ENCODE results near the gene UBASH3B.

Gene UBASH3B

DNA sequence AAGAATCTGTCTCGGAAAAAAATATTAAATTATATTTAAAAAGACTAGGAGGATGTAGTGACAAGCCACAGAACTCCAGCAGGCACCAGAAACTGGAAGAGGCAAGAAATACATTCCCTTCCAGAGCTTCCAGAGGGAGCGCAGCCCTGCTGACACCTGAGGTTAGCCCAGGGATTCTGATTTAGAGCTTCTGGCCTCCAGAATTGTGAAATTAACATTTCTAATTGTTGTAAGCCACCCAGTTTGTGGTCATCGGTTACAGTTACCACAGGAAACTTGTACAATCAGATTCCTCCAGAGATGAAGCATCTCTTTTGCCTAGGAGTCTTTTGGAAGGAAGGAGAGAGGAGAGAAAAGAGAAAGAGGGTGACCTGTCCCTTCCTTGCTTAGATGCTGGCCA, 6.4 kb upstream of the UBASH3B start:
- DNase-seq = no peak

GRCh38 chr11:122650619-122651018, 4.9 kb upstream of the UBASH3B start:
- no peak for DNase-seq

DNA sequence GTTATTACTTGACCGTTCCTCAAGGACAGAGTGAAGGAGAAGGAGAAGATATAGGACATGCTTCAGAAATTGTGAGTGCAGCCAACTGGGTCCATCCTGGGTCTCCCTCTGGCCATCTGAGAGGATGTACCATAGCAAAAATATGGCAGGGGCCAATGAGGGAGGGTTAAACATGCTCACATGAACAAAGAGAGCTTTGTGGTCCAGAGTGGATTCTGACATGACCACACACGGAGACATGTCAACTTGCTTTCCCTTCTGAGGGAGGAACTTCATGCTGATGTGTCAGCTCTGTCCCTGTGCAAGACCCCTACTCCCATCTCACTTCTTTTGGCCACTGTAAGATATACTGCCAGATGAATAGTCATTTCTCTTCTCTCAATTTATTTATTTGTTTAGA, 3.0 kb upstream of the UBASH3B start:
- DNase-seq = no peak

GRCh38 chr11:122653916-122654585, 1.5 kb upstream of the UBASH3B start:
- DNase-seq = no peak

DNA sequence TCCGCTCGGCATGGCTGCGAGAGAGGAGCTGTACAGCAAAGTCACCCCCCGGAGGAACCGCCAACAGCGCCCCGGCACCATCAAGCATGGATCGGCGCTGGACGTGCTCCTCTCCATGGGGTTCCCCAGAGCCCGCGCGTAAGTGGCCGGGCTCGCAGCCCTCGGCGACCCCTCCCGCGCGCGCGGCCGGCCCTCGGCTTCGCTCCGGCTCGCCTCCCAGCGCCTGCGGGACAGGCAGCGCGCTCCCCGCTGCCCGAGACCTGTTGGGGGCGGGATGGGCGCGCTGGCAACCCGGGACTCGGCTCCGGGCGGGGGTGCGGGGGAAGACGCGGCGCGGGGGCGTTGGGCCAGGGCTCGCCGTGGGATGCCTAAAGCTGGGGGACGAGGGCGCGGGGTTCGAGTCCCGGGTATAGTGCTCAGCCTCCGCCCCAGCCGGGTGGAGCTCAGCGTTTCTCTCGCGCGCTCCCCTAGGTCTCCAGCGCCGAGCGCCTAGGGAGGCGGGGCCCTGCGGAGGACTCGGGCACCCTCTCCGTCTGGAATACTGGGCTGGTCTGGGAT, 630 bp downstream of the UBASH3B start:
- no peak for DNase-seq

GRCh38 chr11:122656631-122657101, 1.1 kb downstream of the UBASH3B start:
- DNase-seq = peak; percentile 76

DNA sequence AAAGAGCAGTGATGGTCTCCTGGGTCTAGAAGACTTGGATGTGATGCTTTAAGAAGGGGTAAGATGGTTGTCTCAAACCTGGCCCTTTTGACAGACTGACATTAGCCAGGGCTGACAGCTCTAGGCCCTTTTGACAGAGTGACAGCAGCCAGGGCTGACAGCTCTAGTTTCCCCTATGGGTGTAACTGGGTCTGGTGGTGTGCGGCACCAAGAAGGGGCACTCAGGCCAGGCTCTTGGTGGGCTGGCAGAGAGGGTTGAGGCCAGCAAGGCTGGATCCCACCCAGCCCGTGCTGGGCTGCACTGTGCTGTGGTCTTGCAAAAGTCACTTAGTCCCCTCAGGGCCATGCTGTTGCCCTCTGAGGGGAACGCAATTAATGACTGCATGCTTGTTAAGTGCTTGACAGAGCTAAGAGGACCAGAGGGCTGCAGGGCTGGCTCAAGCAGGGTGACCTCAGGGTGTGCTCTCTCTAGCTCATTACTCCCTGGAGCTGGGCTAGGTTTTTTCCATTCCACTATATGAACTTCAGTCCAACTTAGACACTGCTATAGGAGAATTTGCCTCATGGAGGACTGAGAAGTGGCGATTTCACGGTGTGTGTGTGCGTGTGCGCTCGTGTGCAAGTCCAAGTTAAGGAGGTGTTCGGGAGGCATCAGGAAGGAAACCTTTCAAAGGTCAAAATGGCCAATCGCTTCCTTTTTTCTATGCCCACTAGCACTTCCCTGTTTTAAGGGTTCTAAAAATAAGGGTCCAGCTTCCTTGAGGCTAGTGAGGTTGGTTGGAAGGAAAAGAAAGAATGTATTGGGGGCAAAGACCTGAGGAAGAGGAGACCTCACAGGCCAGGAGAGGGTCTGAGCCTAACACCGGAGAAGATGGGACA, 4.4 kb downstream of the UBASH3B start:
- no peak for DNase-seq

DNA sequence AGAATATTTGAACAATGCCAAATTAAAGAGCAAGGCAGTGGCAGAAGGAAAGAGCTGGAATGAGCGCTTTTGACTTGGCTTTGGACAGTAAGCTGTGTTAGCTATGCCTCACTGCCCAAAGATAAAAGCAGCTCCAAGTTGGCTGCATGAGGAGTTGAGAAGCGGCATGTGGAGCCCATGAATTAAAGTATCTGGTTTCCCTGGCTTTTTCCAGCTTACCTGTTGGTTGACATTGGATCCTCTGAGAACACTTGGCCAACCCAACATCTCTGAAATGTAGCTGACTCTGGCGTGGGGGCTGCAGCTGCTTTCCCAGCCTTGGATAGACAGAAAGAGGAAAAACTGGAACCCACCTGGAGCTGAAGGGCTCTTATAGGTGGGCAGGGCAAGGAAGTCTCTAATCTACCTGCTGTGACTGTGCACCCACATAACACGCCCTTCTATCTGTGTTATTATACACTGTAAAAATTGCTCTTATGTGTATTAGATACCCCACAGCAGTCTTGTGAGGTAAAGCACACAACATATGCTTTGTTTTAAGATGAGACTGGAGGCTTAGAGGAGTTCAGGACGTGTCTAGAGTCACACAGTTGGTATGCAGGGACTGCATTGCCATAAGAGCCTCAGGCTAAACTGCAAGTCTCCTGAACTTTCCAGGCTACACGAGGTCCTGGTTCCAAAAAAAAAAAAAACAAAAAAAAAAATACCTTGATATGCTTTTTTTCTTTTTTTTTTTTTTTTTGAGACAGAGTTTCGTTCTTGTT, 5.8 kb downstream of the UBASH3B start:
- peak; percentile 88 for DNase-seq

- DNase-seq = no peak
Observed at GRCh38 chr11:122663056-122663740, 7.7 kb downstream of the UBASH3B start.

- no peak for DNase-seq
Observed at GRCh38 chr11:122663764-122664163, 8.2 kb downstream of the UBASH3B start.

GRCh38 chr11:122664188-122664587, 8.7 kb downstream of the UBASH3B start:
- DNase-seq = peak; percentile 84

DNA sequence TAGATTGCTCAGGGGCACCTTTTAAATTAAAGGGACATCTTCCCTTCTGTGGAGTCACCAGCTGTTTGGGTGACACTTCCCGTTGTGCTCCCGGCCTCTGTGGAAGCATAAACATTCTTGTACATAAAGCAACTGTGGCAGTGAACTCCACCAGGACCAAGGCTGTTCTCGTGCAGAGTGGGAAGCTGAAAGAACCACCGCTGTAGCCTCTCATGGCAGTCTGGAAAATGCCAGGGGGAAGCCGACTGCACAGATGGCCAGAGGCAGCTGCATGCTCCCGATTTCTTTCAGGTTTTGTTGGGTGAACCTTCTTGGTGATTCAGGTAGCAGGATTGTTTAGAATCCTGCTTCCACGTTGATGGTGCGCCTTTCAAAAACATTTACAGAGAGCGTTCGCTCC, 10.3 kb downstream of the UBASH3B start:
- no peak for DNase-seq

DNA sequence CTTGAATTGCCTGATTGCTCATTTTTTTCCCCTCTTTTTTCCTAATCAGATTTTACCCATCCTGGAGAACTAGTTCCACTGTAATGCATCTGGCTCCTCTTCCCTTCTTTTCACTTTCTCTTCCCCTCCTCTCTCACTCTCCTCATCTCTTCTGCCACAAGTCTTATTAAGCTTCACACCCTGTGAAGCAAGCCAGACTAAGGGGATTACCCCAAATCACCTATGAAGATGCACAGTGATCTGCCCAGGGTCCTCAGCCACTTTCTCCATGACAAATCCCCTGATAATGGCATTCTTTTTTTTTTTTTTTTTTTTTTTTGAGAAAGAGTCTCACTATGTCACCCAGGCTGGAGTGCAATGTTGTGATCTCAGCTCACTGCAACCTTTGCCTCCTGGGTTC, 11.2 kb downstream of the UBASH3B start:
- DNase-seq = no peak

DNA sequence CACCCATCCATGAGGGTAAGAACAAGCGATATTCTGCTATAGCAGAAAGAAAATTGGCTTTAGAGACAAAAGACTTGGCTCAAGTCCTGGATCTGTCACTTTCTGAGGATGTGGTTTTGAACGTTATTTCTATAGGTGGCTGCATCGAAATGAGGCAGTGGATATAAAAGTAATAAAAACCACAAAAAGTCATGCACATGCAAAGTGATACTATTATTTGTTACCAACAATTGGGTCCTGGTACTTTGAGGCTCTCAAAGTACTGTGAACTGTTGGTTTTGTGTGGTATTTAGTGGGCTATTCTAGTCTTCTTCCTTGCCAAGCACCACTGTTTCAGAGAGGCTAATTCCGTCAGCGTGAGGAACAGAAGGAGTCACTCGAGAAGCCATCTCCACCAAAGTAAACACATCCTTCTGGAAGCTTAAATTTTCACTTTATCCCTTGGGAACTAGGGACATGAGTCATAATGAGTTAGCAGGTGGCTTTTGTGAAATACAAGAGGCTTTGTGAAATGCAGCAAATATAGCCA, 13.1 kb downstream of the UBASH3B start:
- DNase-seq = no peak

DNA sequence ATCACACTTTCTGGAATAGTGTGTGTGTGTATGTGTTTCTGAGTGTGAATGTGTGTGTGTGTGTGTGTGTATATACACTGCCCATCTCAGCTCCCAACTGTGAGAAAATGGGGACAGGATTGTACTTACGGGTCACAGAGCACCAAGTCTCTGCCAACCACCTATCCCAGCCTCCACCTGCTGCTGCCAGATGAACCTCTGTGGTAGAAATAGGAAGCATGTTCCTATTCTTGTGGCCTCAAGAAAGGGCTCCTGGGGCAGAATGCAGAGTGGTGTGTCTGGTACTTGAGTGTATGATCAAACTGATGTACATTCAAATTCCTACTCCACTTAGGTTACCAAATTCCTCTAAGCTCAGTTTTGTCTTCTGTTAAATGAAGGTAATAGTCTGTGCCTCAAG, 14.6 kb downstream of the UBASH3B start:
- no peak for DNase-seq

GRCh38 chr11:122671400-122671891, 15.9 kb downstream of the UBASH3B start:
- DNase-seq = no peak

DNA sequence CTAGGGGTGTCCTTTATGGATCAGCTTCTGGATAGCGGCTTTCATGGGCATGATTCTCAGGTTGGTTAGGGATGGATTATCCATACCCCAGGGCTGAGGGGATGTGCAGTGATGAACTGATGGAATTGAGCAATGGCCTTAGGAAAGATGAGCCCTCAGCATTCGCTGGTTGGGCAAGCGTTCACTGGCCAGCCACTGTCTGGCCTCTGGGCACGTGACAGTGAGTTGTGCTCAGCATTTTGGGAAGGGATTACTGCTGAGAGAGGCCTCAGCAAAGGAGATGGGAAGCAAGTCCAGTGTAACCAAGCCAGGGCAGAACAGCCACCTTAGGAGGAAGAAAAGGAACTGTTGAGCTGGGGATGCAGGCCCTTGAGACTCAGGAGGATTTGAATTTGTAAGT, 17.4 kb downstream of the UBASH3B start:
- DNase-seq = no peak

DNA sequence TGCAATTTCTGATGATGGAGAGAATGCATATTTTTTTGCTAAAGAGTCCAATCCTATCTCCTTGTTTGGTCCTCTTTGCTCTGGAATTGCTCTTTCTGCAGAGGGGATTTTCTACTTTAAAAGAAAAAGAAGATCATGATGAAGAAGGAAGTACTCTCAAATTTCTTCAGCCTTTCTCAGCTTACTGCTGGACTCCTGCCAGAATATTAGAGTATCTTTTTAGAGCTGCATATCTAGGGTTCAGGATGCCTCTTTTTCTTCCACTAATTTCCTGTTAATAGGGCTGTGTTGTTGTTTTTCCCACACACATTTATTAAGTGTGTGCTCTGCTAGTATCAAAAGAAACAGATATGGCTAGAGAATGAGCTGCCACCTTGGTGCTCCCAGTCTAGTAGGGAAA, 18.2 kb downstream of the UBASH3B start:
- DNase-seq = no peak

DNA sequence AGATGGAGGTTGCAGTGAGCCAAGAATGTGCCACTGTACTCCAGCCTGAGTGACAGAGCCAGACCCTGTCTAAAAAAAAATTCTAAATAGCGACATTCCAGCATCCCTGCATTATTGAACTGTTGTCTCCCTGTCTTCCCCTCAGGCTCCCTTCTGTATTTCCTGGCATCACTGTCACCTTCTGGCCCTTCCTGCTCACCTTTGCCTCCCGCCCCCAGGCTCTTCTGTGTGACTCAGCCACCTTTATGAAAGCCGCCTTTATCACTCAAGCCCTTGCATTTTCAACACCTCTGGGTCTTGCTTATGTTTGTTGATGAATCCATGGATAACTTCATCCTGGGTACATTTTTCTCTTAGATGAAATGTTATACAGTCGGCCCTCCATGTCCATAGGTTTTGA, 21.1 kb downstream of the UBASH3B start:
- DNase-seq = no peak

- DNase-seq = no peak
Observed at GRCh38 chr11:122677256-122677655, 21.7 kb downstream of the UBASH3B start.

DNA sequence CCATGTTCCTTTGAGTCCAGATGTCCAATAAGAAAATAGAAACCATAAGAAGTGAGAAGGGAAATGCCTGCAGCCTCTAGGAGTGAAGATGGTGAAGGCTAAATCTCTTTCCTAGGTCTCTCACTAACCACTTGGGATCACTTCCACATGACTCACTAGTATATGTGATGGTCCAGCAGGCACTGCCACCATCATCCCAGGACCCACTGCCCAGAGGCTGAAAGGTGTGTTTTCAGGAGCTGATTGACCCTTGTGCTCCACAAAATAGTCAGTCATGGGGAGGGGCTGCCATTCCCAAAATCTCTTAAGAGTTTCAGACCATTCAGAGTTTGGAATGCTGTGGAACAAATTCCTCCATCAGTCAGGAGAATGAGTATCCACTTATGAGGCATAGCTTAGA, 22.9 kb downstream of the UBASH3B start:
- no peak for DNase-seq

DNA sequence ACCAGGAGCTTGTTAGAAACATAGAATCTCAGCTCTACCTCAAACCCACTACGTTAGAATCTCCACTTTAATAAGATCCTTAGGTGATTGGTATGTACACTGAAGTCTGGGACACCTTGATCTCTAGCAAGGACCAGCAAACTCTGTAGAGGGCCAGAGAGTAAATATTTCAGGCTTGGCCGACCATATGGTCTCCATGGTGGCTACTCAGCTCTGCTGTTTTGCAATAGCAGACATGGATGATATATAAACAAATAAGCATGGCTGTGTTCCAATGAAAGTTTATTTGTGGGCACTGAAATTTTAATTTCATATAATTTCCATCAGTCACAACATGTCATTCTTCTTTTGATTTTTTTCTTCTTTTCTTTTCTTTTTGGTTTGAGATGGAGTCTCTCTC, 23.9 kb downstream of the UBASH3B start:
- DNase-seq = no peak
